ENCODE data around the gene WWOX.

DNA sequence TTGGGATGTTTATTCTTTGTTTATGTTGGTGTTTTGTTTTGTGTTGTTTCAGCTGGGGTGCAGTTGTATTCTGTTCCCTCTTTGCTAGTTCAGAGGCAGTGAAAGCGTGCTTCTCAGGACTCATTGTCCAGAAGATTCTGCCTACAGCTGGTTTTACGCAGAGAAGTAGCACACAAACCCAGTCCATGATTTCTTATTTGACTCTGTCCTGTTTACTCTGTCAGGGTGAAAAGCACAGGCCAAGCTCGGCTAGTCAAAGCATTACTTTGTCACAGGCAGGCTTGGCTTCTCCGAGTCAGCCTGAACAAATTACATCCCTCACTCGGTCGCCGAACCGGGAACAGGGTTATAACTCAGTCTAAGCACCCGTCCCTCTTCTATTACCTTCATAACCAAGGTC, 1066.1 kb downstream of the WWOX start:
- TF ChIP-seq TAF1 (IDR thresholded peaks at IDR 0.05; ENCODE audit: borderline replicate concordance, insufficient read depth, low read length) (no peak), POLR2AphosphoS5 (IDR thresholded peaks at IDR 0.05; ENCODE audit: low read depth, low read length) (no peak), SIN3A (IDR thresholded peaks at IDR 0.05; ENCODE audit: borderline replicate concordance, insufficient read depth, low read length) (no peak), FOXP2 (optimal IDR thresholded peaks at IDR 0.05; ENCODE audit: borderline replicate concordance, extremely low read depth, extremely low read length, insufficient read depth) (no peak)
- TF ChIP-seq, protein P1, sequence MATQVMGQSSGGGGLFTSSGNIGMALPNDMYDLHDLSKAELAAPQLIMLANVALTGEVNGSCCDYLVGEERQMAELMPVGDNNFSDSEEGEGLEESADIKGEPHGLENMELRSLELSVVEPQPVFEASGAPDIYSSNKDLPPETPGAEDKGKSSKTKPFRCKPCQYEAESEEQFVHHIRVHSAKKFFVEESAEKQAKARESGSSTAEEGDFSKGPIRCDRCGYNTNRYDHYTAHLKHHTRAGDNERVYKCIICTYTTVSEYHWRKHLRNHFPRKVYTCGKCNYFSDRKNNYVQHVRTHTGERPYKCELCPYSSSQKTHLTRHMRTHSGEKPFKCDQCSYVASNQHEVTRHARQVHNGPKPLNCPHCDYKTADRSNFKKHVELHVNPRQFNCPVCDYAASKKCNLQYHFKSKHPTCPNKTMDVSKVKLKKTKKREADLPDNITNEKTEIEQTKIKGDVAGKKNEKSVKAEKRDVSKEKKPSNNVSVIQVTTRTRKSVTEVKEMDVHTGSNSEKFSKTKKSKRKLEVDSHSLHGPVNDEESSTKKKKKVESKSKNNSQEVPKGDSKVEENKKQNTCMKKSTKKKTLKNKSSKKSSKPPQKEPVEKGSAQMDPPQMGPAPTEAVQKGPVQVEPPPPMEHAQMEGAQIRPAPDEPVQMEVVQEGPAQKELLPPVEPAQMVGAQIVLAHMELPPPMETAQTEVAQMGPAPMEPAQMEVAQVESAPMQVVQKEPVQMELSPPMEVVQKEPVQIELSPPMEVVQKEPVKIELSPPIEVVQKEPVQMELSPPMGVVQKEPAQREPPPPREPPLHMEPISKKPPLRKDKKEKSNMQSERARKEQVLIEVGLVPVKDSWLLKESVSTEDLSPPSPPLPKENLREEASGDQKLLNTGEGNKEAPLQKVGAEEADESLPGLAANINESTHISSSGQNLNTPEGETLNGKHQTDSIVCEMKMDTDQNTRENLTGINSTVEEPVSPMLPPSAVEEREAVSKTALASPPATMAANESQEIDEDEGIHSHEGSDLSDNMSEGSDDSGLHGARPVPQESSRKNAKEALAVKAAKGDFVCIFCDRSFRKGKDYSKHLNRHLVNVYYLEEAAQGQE (IDR thresholded peaks at IDR 0.05; ENCODE audit: insufficient read depth in 1 of 2, low read depth in 2 of 2, low read length in 2 of 2) = no peak
